Keratinocyte (primary cell): Measurements from ENCODE around the gene PFKM. TPM values are rescaled to one million over a fixed set of nuclear protein-coding genes. Genes with fewer than 3 reads are reported as not detected.

ENCODE experiments used
- DNase-seq: peaks from one replicate; pipeline ENCODE4 v3.0.0-alpha.2; 2011; ENCODE audit warnings: low read depth, missing footprints, low spot score
- FAIRE-seq: peaks from 2 replicates; lab custom pipeline; 2011; peaks lifted over from hg19 to GRCh38; lab: Jason Lieb, UNC
- H2AFZ ChIP-seq: 2 replicates; pipeline ENCODE4 v1.6.0; 2012; ENCODE audit warnings: low read length, control low read depth, inconsistent platforms; ENCODE audit not compliant: control insufficient read depth
- H3K27ac ChIP-seq: 2 replicates; pipeline ENCODE4 v1.5.1; 2011; ENCODE audit warnings: low read length; ENCODE audit not compliant: control insufficient read depth, insufficient read depth
- H3K27me3 ChIP-seq: 3 replicates; pipeline ENCODE4 v1.6.0; 2011; ENCODE audit warnings: low read length; ENCODE audit not compliant: control insufficient read depth, insufficient read depth; ENCODE audit errors: extremely low read depth
- H3K36me3 ChIP-seq, 2 experiments: 2 replicates in 1 of 2; 3 replicates in 1 of 2; pipeline ENCODE4 v1.5.1; 2011; ENCODE audit warnings: low read length in 2 of 2, mild to moderate bottlenecking in 1 of 2; ENCODE audit not compliant: control insufficient read depth in 2 of 2, insufficient read depth in 2 of 2; ENCODE audit errors: extremely low read depth in 1 of 2
- H3K4me1 ChIP-seq: 3 replicates; pipeline ENCODE4 v1.5.1; 2011; ENCODE audit warnings: low read length; ENCODE audit not compliant: control insufficient read depth, insufficient read depth; ENCODE audit errors: extremely low read depth
- H3K4me2 ChIP-seq: 3 replicates; pipeline ENCODE4 v1.6.0; 2011; ENCODE audit warnings: low read depth, low read length; ENCODE audit not compliant: control insufficient read depth, insufficient read depth; ENCODE audit errors: extremely low read depth
- H3K4me3 ChIP-seq, 3 experiments: fragments of 200-600 bp in 1 of 3; sonication (generic) in 1 of 3; 2 replicates in 2 of 3; 3 replicates in 1 of 3; pipeline ENCODE4 v1.5.1; 2011 to 2016; ENCODE audit warnings: low read length in 3 of 3, mild to moderate bottlenecking in 3 of 3, control low read depth in 2 of 3, inconsistent platforms in 1 of 3, low read depth in 1 of 3, mixed read lengths in 1 of 3, mixed run types in 1 of 3, moderate library complexity in 1 of 3; ENCODE audit not compliant: control insufficient read depth in 2 of 3, insufficient read depth in 2 of 3; ENCODE audit errors: extremely low read depth in 1 of 3
- H3K79me2 ChIP-seq: 2 replicates; pipeline ENCODE4 v1.6.0; 2012; ENCODE audit warnings: low read length; ENCODE audit not compliant: control insufficient read depth, insufficient read depth
- H3K9ac ChIP-seq: 3 replicates; pipeline ENCODE4 v1.6.0; 2011; ENCODE audit warnings: low read length; ENCODE audit not compliant: control insufficient read depth, insufficient read depth; ENCODE audit errors: extremely low read depth
- H3K9me1 ChIP-seq: 3 replicates; pipeline ENCODE4 v1.6.0; 2011; ENCODE audit warnings: low read length; ENCODE audit not compliant: control insufficient read depth, insufficient read depth; ENCODE audit errors: extremely low read depth
- H3K9me3 ChIP-seq: 2 replicates; pipeline ENCODE4 v1.5.1; 2012; ENCODE audit warnings: low read depth, low read length; ENCODE audit not compliant: control insufficient read depth
- H4K20me1 ChIP-seq: 3 replicates; pipeline ENCODE4 v1.6.0; 2011; ENCODE audit warnings: low read length; ENCODE audit not compliant: control insufficient read depth, insufficient read depth; ENCODE audit errors: extremely low read depth
- CTCF ChIP-seq, 3 experiments: IDR thresholded peaks in 1 of 3; conservative IDR thresholded peaks in 1 of 3; optimal IDR thresholded peaks in 1 of 3; 2 replicates in 2 of 3; 3 replicates in 1 of 3; pipeline versions ENCODE3 to v1.5.1; 2011; ENCODE audit warnings: low read length in 3 of 3, mild to moderate bottlenecking in 3 of 3, moderate library complexity in 2 of 3, control low read depth in 1 of 3, inconsistent platforms in 1 of 3; ENCODE audit not compliant: insufficient read depth in 2 of 3; ENCODE audit errors: extremely low read depth in 1 of 3
- EZH2 ChIP-seq: IDR thresholded peaks from one replicate; pipeline ENCODE4 v1.6.1; 2012; ENCODE audit warnings: inconsistent platforms, mild to moderate bottlenecking, low read length, moderate library complexity
- dilution Hi-C: fragments of 300-500 bp; cut with MboI; formaldehyde crosslinking; loops from one replicate; pipeline ENCODE4 v1.7.0; 2020; ENCODE audit warnings: low sequenced_read_pairs; ENCODE audit not compliant: extremely low pct_ligation_motif_present
- polyA plus RNA-seq, 5 experiments: library from polyadenylated mRNA; depleted of rRNA in 3 of 5; stranded (reverse) in 3 of 5; stranded (forward) in 1 of 5; unstranded in 1 of 5; fragments of >200 nt; gene quantifications; 1 replicate in 1 of 5; 2 replicates in 3 of 5; 3 replicates in 1 of 5; pipeline versions ENCODE4 v1.2.1 to v1.2.3, GENCODE V29; 2011 to 2012; ENCODE audit warnings: missing spikeins in 2 of 5, low read depth in 1 of 5, low replicate concordance in 1 of 5

The PFKM gene
- polyA plus RNA-seq, 1 donor (not counting 4 experiments of a cell fraction or from before 2014, with no cell fraction given) = 67.9 TPM

GRCh38 chr12:48142818-48143674 lies 23.9 kb downstream of the PFKM start:
- dilution Hi-C loops = no loop called here
- FAIRE-seq (no peak), DNase-seq (no peak)
- peaks cover 23 to 25% of the 10 kb centered on the region in 2 experiments for H3K36me3 ChIP-seq
- no peaks in the 10 kb centered on the region for H4K20me1 ChIP-seq
- H3K27me3 ChIP-seq = no peaks in the 10 kb centered on the region
- no peak overlapping the region for H3K4me2 ChIP-seq
- no peak overlapping the region for H3K27ac ChIP-seq
- no peaks in the 10 kb centered on the region for H3K9me1 ChIP-seq
- H3K79me2 ChIP-seq = no peaks in the 10 kb centered on the region
- H3K9me3 ChIP-seq = no peaks in the 10 kb centered on the region
- H3K9ac ChIP-seq = no peak overlapping the region
- no peak overlapping the region for H3K4me3 ChIP-seq
- H2AFZ ChIP-seq = no peak overlapping the region
- no peaks in the 10 kb centered on the region for H3K4me1 ChIP-seq
- TF ChIP-seq EZH2 (no peak), CTCF (optimal IDR thresholded peaks at IDR 0.05 in 1 of 3, IDR thresholded peaks at IDR 0.05 in 1 of 3, conservative IDR thresholded peaks at IDR 0.05 in 1 of 3; ENCODE audit: extremely low read depth in 1 of 3, insufficient read depth in 2 of 3, low read length in 3 of 3) (no peak)

- Histone ChIP-seq H3K9me3 (no peaks in the 10 kb centered on the region), H2AFZ (no peak overlapping the region), H3K27me3 (no peaks in the 10 kb centered on the region), H3K4me2 (no peak overlapping the region), H3K4me1 (no peaks in the 10 kb centered on the region), H3K27ac (no peak overlapping the region), H3K79me2 (no peaks in the 10 kb centered on the region), H3K9me1 (no peaks in the 10 kb centered on the region), H3K36me3 (peaks cover 20 to 23% of the 10 kb centered on the region in 2 experiments), H3K4me3 (no peak overlapping the region), H4K20me1 (no peaks in the 10 kb centered on the region), H3K9ac (no peak overlapping the region)
- dilution Hi-C loops = no loop called here
- TF ChIP-seq EZH2 = no peak
- no peak for TF ChIP-seq CTCF (optimal IDR thresholded peaks at IDR 0.05 in 1 of 3, IDR thresholded peaks at IDR 0.05 in 1 of 3, conservative IDR thresholded peaks at IDR 0.05 in 1 of 3; ENCODE audit: extremely low read depth in 1 of 3, insufficient read depth in 2 of 3, low read length in 3 of 3)
- DNase-seq (no peak), FAIRE-seq (no peak)
These were observed 24.7 kb downstream of the PFKM start for GRCh38 chr12:48143898-48144297.
